Stimulated activated CD4-positive, alpha-beta T cell treated with anti-CD3 and anti-CD28 coated beads, Interleukin-2, amount 100 ng/mL, for 24 hours (primary cell): ENCODE measurements around the gene KLK7.

Experiments
- DNase-seq, 2 donors: peaks; one replicate each; pipeline ENCODE4 v3.0.0-alpha.2; 2020

KLK7 gene

GRCh38 chr19:50983625-50984292, at the start of gene KLK7:
Gene KLK7, minus strand, starts transcription at chr19:50983917. Its CDS starts 1,518 bp downstream, at chr19:50982399.
- DNase-seq = no peak

GRCh38 chr19:51031880-51032225, 48.1 kb upstream of the KLK7 start:
- DNase-seq = no peak

DNA sequence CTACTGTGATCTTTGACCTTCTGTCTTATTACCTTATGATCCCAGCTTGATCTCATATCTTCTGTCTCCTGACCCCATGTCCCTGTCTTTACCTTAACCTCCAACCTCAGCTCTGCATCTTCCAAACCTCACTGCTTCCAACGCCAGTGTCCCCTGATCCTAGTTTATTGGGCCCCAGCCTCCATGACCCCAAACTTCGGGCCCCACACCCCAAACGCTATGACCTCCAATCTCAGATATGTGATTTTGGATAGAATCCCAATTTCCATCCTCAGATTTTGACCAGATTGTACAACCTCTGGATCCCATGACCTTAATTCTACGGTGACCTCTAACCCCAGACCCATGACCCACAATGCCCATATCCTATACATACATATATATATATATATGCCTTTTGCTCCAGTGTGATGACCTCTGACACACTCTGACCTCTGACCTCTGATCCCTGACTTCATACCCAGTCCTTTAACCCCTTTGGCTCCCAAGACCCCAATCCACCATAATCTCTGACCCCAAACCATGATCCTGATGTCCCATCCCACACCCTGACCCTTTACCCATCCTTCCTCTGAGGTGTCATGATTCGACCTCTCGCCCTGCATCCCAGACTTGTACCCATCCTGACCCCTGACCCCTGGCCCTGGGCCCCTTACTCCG, 47.6 kb upstream of the KLK7 start:
- no peak for DNase-seq

DNA sequence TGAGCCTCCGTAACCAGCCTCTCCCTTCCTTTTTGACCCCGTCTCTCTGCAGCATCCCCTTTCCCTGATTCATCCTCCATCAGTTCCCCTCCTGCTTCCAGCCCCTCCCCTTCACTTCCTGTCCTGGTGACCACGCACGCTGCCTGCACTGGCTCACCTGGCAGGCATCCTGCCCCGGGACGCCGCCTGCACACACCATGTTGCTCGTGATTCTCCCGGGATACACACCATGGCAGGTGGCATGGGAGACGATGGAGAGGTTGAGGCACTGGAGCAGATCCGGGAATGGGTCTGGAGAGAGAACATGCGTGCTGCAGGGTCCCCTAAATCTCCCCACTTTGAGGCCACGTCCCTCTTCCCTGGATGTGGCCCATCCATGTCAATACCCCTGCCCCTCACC, 46.9 kb upstream of the KLK7 start:
- no peak for DNase-seq

- no peak for DNase-seq
Measured at GRCh38 chr19:51029718-51030117, 46.0 kb upstream of the KLK7 start.

DNA sequence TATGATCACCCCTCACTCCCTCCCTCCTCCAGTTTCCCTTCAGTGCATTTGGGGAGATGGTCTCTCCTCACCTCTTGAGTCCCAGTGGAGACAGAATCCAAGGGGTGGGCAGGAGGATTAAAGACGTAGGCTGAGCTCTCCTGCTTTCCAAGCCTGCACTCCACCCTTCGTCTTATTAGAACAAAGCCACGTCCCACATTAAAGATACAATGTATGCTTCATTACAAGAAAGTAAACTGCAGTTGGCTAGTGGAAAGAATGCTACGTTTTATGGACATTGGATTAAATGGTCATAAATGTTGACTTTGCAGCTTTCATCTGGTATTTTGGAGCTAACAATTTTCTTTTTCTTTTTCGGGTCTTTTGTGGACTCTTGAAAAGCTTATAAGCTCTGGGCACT, 44.2 kb upstream of the KLK7 start:
- DNase-seq = no peak

GRCh38 chr19:51027126-51027806, 43.5 kb upstream of the KLK7 start:
- DNase-seq = no peak

DNA sequence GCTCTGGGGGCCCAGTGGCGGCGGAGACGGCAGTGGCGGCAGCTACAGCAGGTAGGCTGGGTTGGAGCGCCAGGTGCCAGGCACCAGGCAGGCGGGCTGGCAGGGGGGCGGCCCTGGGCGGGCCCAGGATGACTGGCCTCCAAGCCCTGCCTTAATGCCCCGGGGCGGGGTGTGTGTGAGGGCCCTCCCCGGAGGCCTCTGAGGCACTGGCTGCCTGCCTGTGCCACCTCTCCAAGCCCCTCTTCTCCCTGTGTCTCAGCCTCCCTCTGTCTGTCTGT, 42.8 kb upstream of the KLK7 start, which contains the start of gene KLK11:
Gene KLK11, minus strand, starts transcription at position 63 of the 278 bp plus-strand sequence. CDS start 985 bp downstream, outside the sequence.
- DNase-seq = no peak

DNA sequence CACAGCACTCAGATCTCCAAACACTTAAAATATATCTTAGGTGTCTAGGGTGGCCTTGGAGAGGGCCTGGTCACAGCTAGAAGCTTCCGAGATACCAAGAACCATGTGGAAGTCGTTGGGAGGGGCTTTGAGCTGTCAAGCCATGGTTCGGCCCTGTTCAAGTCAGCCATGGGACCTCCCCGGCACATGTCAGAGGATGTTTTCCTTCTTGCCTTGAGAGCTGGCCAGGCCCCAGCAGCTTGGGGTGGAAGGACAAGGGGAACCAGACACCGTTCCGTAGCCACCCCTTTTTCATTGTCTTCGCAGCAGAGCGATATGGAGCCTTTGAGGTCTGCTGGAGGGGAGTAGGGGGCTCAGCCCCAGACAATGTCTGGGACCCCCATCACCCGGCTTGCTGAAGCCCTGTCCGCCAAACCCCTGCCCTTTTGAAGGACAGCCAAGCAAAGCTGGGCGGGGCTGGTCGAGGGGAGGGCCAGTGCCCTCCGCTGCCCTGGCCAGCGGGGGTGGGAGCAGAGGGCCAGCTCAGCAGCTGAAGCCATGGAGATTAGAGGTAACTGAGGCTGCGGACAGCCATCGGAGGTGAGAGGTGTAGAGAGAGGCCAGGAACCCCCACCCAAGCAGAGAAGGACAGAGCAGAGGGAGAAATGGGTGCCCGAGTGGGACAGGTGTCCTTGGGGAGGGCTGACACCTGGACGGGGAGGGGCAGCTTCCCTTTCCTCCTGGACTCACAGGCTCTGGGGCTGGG, 42.3 kb upstream of the KLK7 start:
- no peak for DNase-seq

DNA sequence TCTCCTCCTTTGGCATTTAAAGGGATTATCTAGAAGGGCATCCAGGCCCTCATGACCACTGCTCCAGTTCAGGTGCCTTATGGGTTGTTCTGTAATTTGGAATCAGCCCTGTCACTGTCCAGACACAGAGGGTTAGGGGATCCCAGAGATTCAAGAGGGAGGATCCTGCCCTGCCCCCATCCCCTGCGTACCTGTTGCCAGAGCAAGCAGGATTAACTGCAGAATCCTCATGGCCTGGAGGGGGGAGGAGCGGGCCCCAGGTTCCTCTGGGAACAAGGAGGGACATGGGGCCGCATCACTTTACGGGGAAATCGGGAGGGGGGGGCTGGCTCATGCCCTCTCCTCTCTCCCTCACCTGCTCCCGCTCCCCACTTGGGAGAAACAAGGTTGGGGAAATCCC, 41.7 kb upstream of the KLK7 start:
- DNase-seq = no peak

- no peak for DNase-seq
Measured at GRCh38 chr19:51024924-51025323, 41.2 kb upstream of the KLK7 start.

- DNase-seq = no peak
Measured at GRCh38 chr19:51023946-51024345, 40.2 kb upstream of the KLK7 start.

DNA sequence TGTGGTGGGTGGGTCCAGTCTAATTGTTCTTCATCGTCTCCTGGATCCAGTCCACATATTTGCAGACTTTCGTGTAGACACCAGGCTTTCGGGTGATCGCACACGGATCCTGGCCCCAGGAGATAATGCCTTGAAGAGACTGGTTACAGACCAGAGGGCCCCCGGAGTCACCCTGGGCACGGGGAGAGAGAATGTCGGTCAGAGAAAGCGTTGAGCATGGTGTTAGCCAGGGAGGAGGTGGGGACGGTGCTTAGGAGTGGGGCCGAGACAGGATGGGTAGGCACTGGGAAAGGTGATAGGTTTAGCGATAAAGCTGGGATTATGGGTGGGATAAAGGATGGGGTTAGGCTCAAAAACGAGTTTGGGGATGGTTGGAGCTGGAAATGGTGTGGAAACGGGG, 38.8 kb upstream of the KLK7 start:
- no peak for DNase-seq

DNA sequence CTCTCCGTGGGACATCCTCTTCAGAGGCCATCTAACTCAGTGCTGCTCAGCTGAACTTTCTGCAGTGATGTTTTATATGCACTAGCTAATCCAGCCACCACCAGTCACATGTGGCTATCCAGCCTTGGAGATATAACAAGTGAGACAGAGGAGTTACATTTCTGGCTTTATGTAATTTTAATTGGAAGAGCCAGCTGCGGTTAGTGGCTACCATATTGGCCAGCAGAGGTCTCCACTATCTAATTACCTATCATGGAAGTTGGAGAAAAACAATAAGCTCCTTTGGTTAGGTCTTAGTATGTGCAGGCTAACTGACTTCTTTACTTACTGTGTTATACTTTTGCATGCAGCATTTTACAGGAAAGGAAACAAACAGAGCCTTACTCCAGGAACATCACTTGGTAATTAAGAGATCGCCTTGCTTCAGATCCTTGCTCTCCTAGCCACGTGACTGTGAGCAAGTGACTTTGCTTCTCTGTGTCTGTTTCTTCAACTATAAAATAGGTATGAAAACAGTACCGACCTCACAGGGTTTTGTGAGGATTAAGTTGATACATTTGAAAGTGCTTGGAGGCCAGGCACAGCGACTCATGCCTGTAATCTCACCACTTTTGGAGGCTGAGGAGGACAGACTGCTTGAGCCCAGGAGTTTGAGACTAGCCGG, 37.4 kb upstream of the KLK7 start:
- DNase-seq = no peak

DNA sequence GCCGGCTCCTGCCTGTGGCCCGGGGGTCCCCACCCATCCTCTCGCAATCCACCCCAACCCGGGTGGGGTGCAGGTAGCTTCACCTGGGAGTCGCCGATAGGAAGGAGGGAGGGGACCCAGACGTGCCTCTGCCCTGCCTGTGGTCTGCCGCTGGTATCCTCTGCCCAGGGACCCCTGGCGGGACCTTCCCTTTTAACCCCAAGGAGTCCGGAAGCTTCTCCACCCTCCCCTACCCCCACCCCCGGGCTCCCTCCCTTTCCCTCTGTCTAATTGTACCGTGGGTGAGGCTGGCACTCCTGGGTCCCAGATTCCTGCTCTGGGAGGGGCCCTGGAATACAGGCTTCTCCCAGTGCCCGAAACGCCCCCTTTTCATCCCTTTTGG, 35.8 kb upstream of the KLK7 start, which contains the start of gene KLK10:
Gene KLK10, minus strand, starts transcription at position 166 of the 382 bp plus-strand sequence. CDS start 579 bp downstream, outside the sequence.
- DNase-seq = no peak

- peak in 1 of 2 donors; percentile 18 for DNase-seq
Measured at GRCh38 chr19:51018745-51019543, 35.2 kb upstream of the KLK7 start.

GRCh38 chr19:51016798-51017683, 33.3 kb upstream of the KLK7 start:
- peak; percentile 57 to 85 for DNase-seq

DNA sequence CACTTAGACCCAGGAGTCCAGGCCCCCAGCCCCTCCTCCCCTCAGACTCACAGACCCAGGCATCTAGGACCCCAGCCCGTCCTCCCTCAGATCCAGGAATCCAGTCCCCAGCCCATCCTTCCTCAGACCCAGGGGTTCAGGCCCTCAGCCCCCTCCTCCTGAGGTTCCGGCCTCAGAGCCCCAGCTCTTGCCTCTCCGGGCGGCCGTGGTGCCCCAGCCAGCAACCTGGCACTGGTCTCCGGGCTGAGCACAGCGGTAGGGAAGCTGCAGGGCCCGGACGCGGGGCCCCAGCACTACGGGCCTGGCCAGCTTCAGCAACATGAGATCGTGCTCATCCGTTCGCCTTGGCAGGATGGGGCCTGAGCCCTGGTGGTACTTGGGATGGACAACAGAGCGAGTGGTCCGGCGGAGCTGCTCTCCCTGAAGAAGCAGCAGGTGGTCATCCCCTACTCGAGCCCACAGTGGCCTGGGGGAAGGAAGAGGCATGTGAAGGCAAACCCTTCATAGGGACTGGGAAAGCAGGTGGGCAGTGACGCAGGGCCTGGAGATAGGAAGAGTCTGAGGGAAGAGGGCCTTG, 32.1 kb upstream of the KLK7 start:
- DNase-seq = no peak

- DNase-seq = no peak
Measured at GRCh38 chr19:51014242-51014641, 30.5 kb upstream of the KLK7 start.

DNA sequence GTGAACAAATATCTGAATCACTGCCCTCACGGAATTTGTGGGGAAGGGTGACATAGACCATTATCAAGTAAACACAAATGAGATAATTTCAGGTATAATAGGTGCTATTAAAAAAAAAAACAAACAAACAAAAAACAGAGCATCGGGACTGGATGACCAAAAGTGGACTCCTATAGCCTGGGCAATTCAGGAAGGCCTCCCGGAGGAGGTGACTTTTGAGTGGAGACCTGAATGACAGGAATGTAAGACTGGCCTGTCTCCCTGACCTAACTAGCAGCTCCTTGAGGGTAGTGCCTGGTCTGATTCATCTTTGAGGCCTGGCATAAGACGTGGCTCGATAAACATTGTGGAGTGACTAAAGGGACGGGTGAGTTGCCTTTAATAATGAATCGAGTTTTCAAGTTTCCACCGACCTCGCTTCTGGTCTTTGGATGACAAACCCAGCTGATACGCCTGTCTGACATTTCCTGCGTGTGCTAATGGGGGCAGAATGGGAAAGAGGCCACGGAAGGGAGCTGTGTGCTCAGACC, 29.0 kb upstream of the KLK7 start:
- DNase-seq = no peak
